Measurements from ENCODE around the gene COX20.

COX20 gene

GRCh38 chr1:244846653-244847052, 11.2 kb downstream of the COX20 start:
- no peak overlapping the region for H3K27ac ChIP-seq
- TF ChIP-seq CTCF (conservative IDR thresholded peaks at IDR 0.05): no peak
- no peak for TF ChIP-seq ZFX (IDR thresholded peaks at IDR 0.05)

GRCh38 chr1:244849189-244849866, 13.9 kb downstream of the COX20 start:
- TF ChIP-seq CTCF (conservative IDR thresholded peaks at IDR 0.05) (no peak), ZFX (IDR thresholded peaks at IDR 0.05) (no peak)
- no peak overlapping the region for H3K27ac ChIP-seq

GRCh38 chr1:244850099-244850852, 14.8 kb downstream of the COX20 start:
- H3K27ac ChIP-seq: no peak overlapping the region
- TF ChIP-seq CTCF (conservative IDR thresholded peaks at IDR 0.05): no peak
- TF ChIP-seq ZFX (IDR thresholded peaks at IDR 0.05): no peak

DNA sequence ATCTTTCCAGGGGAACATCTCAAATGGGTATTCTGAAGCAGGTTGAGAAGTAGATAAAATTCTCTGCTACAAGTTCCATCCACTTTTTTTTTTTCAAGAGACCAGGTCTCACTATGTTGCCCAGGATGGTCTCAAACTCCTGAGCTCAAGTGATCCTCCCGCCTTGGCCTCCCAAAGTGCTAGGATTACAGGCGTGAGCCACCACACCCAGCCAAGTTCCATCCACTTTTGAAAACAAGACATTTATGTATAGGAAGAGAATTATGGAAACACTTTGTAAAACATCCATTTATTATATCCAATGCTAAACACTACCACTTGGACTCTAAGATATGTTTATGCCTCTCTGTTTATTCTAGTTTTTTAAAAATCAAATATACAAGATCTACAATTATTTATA, 15.4 kb downstream of the COX20 start:
- no peak overlapping the region for H3K27ac ChIP-seq
- TF ChIP-seq ZFX (IDR thresholded peaks at IDR 0.05) (no peak), CTCF (conservative IDR thresholded peaks at IDR 0.05) (no peak)

- TF ChIP-seq CTCF (conservative IDR thresholded peaks at IDR 0.05) (no peak), ZFX (IDR thresholded peaks at IDR 0.05) (no peak)
- no peak overlapping the region for H3K27ac ChIP-seq
These were observed 16.2 kb downstream of the COX20 start for GRCh38 chr1:244851546-244852231.

- no peak overlapping the region for H3K27ac ChIP-seq
- TF ChIP-seq ZFX (IDR thresholded peaks at IDR 0.05) (no peak), CTCF (conservative IDR thresholded peaks at IDR 0.05) (no peak)
These were observed 17.2 kb downstream of the COX20 start for GRCh38 chr1:244852694-244853093.

- TF ChIP-seq ZFX (IDR thresholded peaks at IDR 0.05) (no peak), CTCF (conservative IDR thresholded peaks at IDR 0.05) (no peak)
- no peak overlapping the region for H3K27ac ChIP-seq
These were observed 18.7 kb downstream of the COX20 start for GRCh38 chr1:244854166-244854565.
